HEK293 (cell line): ENCODE data around the gene TCAF2.
"Not testable (repeated sequence)": the region's sequence is repeated elsewhere in the genome, so short reads cannot be mapped to it uniquely, and the experiment has no call there.

Experiments used
- CTCF ChIP-seq: fragments of 450-650 bp; formaldehyde crosslinking; IDR thresholded peaks from 2 replicates; pipeline ENCODE4 v1.5.1; 2016; ENCODE audit warnings: missing biosample characterization, missing genetic modification characterization
- ZNF707 ChIP-seq: fragments of 450-650 bp; formaldehyde crosslinking; IDR thresholded peaks from 2 replicates; pipeline ENCODE4 v1.5.1; 2016; ENCODE audit warnings: missing biosample characterization, missing genetic modification characterization
- ZNF777 ChIP-seq: fragments of 450-650 bp; formaldehyde crosslinking; IDR thresholded peaks from 2 replicates; pipeline ENCODE4 v1.5.1; 2017; ENCODE audit warnings: missing biosample characterization, missing genetic modification characterization, borderline replicate concordance
- TF ChIP-seq, protein P1 (sequence below): fragments of 450-650 bp; formaldehyde crosslinking; IDR thresholded peaks from 2 replicates; pipeline ENCODE4 v1.5.1; 2017; ENCODE audit warnings: missing biosample characterization, missing genetic modification characterization

DNA sequence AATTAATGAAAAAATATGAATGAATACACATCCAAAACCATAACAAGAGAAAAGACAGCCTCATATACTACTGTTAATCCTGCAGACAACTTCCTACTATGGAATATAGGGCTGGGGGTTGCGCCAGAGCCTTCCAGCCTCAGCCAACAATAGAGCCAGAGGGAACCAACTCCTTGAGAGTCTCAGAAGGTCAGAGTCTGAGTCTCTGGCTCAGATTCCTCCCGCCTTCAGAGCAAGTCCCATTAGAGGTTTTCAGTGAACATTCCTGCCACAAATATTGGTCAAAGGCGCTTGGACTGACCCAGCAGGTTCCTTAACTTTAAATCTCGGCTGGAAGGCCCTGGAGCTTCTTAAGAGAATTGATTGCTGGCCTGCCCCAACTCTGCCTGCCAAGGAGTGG lies 11.7 kb downstream of the TCAF2 start:
- TF ChIP-seq ZNF707 (tag by site-specific recombination); CTCF; ZNF777 (tag by site-specific recombination): not testable (repeated sequence)
- TF ChIP-seq, protein P1, sequence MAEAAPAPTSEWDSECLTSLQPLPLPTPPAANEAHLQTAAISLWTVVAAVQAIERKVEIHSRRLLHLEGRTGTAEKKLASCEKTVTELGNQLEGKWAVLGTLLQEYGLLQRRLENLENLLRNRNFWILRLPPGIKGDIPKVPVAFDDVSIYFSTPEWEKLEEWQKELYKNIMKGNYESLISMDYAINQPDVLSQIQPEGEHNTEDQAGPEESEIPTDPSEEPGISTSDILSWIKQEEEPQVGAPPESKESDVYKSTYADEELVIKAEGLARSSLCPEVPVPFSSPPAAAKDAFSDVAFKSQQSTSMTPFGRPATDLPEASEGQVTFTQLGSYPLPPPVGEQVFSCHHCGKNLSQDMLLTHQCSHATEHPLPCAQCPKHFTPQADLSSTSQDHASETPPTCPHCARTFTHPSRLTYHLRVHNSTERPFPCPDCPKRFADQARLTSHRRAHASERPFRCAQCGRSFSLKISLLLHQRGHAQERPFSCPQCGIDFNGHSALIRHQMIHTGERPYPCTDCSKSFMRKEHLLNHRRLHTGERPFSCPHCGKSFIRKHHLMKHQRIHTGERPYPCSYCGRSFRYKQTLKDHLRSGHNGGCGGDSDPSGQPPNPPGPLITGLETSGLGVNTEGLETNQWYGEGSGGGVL = not testable (repeated sequence)
